WTC11 (cell line): ENCODE data around the gene CFHR4. TPM values are rescaled to one million over a fixed set of nuclear protein-coding genes. Genes with fewer than 3 reads are reported as not detected.
"Not testable (repeated sequence)": the region's sequence is repeated elsewhere in the genome, so short reads cannot be mapped to it uniquely, and the experiment has no call there.

Source experiments
- ATAC-seq: fragments of 200-7000 bp; cut with Tn5 transposase; 2 replicates; pipeline ENCODE4 v1.10.0; 2021; ENCODE audit warnings: mild to moderate bottlenecking, moderate library complexity
- CTCF ChIA-PET: fragments of 300-600 bp; sonication (Branson Sonifier 250); formaldehyde crosslinking; loops from one replicate; lab custom pipeline; 2021; ENCODE audit warnings: antibody characterized with exemption; lab: Charles Lee
- POLR2A ChIA-PET: fragments of 350-600 bp; sonication (Branson Sonifier 250); formaldehyde crosslinking; loops from one replicate; lab custom pipeline; 2021; ENCODE audit warnings: antibody characterized with exemption; lab: Charles Lee
- DNase-seq: peaks from one replicate; pipeline ENCODE4 v3.0.0; 2021; ENCODE audit warnings: low spot score
- H3K27ac Mint-ChIP-seq: 2 replicates; pipeline ENCODE4 v1.8.0; 2021; ENCODE audit warnings: mixed read lengths
- H3K27me3 Mint-ChIP-seq: 2 replicates; pipeline ENCODE4 v1.8.0; 2021; ENCODE audit warnings: low read depth, mild to moderate bottlenecking, moderate library complexity, mixed read lengths
- H3K36me3 Mint-ChIP-seq: 2 replicates; pipeline ENCODE4 v1.8.0; 2021; ENCODE audit warnings: mixed read lengths
- H3K4me1 Mint-ChIP-seq: 2 replicates; pipeline ENCODE4 v1.8.0; 2022; ENCODE audit warnings: mixed read lengths
- H3K4me3 Mint-ChIP-seq: 2 replicates; pipeline ENCODE4 v1.8.0; 2021; ENCODE audit warnings: mild to moderate bottlenecking, moderate library complexity, mixed read lengths
- H3K9me3 Mint-ChIP-seq: 2 replicates; pipeline ENCODE4 v1.8.0; 2021; ENCODE audit warnings: mixed read lengths
- CREB1 ChIP-seq: sonication (generic); formaldehyde crosslinking; IDR thresholded peaks from 2 replicates; pipeline ENCODE4 v1.8.0; 2023; ENCODE audit warnings: mild to moderate bottlenecking, missing genetic modification reagents
- IRF2 ChIP-seq: sonication (generic); formaldehyde crosslinking; IDR thresholded peaks from 2 replicates; pipeline ENCODE4 v1.8.0; 2022; ENCODE audit warnings: low read depth, missing genetic modification reagents, borderline replicate concordance
- NR3C1 ChIP-seq: sonication (generic); formaldehyde crosslinking; conservative IDR thresholded peaks from 2 replicates; pipeline ENCODE4 v1.8.1; 2023; ENCODE audit warnings: low read depth, mild to moderate bottlenecking, missing genetic modification reagents
- SMAD3 ChIP-seq: sonication (generic); formaldehyde crosslinking; IDR thresholded peaks from 2 replicates; pipeline ENCODE4 v1.8.0; 2022; ENCODE audit warnings: missing genetic modification reagents, mild to moderate bottlenecking, borderline replicate concordance
- SOX15 ChIP-seq: fragments of 250-450 bp; sonication (Bioruptor Pico); IDR thresholded peaks from 2 replicates; pipeline ENCODE4 v1.9.0; 2021; ENCODE audit warnings: mild to moderate bottlenecking
- ZNF219 ChIP-seq: sonication (generic); formaldehyde crosslinking; IDR thresholded peaks from 2 replicates; pipeline ENCODE4 v1.8.0; 2023; ENCODE audit warnings: missing genetic modification reagents, mild to moderate bottlenecking, borderline replicate concordance
- ZNF317 ChIP-seq: sonication (generic); formaldehyde crosslinking; IDR thresholded peaks from 2 replicates; pipeline ENCODE4 v1.8.1; 2023; ENCODE audit warnings: low read depth, mild to moderate bottlenecking, moderate library complexity, missing genetic modification reagents, borderline replicate concordance
- total RNA-seq: library from RNA; stranded (reverse); gene quantifications from 3 replicates; pipeline ENCODE4 v1.2.3, GENCODE V29; 2021
- TF ChIP-seq, protein P1 (sequence below): sonication (generic); formaldehyde crosslinking; IDR thresholded peaks from 2 replicates; pipeline ENCODE4 v1.8.0; 2022; ENCODE audit warnings: mild to moderate bottlenecking, missing genetic modification reagents
- TF ChIP-seq, protein P2 (sequence below): sonication (generic); formaldehyde crosslinking; IDR thresholded peaks from 2 replicates; pipeline ENCODE4 v1.8.1; 2023; ENCODE audit warnings: mild to moderate bottlenecking, missing genetic modification reagents
- TF ChIP-seq, protein P3 (sequence below): sonication (generic); formaldehyde crosslinking; IDR thresholded peaks from 2 replicates; pipeline ENCODE4 v1.8.0; 2023; ENCODE audit warnings: mild to moderate bottlenecking, missing genetic modification reagents
- TF ChIP-seq, protein P4 (sequence below): sonication (generic); formaldehyde crosslinking; IDR thresholded peaks from 2 replicates; pipeline ENCODE4 v1.8.1; 2022; ENCODE audit warnings: low read depth, missing genetic modification reagents, borderline replicate concordance
- TF ChIP-seq, protein P5 (sequence below): sonication (generic); formaldehyde crosslinking; IDR thresholded peaks from 2 replicates; pipeline ENCODE4 v1.8.1; 2022; ENCODE audit warnings: low read depth, mild to moderate bottlenecking, moderate library complexity, missing genetic modification reagents, borderline replicate concordance

CFHR4 gene
- total RNA-seq, 1 experiment from 2014 or later: 0.42 TPM

DNA sequence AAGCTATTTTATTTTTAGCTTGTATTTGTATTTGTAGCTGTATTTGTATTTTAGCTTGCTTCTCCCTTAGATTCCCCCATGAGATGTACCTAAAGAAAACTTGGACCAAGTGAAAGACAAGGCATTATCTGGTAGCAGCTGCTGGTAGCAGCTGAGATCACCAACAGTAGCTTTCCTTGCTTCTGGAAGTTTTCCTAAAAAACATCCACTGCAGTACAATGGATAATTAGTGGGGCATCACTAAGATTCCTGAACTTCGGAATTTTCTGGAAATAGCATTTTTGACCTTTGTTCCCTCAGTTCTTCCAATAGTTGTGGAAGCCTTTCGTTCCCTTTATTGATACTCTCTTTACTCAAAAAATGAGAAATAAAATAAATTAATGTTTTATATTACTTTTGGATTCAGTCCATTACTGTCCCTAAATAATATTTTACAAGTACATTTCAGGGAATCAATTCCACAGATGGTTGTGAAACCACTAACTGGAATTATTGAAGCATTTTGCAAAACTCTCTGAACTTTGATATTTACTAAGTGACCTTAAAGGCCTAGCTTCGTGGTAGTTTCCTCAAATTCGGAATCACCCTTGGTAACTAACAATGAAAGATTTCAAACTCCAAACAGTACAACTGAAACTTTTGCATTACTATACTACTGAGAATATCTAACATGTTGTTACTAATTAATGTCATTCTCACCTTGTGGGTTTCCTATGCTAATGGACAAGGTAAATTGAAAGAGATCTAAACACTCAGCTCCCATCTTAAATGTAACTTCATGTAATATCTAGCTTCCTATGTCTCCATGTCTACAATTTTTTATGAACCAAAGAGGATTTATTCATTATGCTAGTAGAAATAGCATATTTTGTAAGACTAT is 38.0 kb upstream of the CFHR4 start:
- H3K4me1 Mint-ChIP-seq, H3K27me3 Mint-ChIP-seq, POLR2A ChIA-PET, CTCF ChIA-PET, DNase-seq, H3K9me3 Mint-ChIP-seq, H3K36me3 Mint-ChIP-seq, ATAC-seq, H3K4me3 Mint-ChIP-seq, H3K27ac Mint-ChIP-seq: not testable (repeated sequence)

DNA sequence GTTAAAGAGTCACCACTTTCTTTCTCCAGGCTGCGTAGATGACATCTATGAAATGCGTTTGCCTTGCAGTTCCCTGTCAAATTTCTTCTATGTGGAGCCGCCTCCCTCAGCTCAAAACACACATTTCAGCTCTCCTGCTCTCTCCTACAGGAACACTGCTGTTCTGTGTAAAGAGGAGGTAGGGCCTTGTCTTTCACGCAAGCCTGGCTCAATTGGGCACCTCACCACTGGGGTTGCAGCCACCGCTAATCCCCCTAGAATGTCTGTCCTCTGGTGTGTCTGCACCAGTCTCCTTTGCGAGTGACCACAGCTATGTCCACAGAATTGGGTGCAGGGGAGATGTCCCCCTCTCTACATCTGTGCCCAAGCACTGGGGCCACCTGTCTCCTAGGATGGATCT is 31.8 kb upstream of the CFHR4 start:
- H3K36me3 Mint-ChIP-seq: no peaks in the 10 kb centered on the region
- ChIA-PET POLR2A (no interaction called here), CTCF (no interaction called here)
- no peaks in the 10 kb centered on the region for H3K9me3 Mint-ChIP-seq
- H3K4me3 Mint-ChIP-seq: no peak overlapping the region
- H3K27ac Mint-ChIP-seq: peak overlapping the region; percentile 76; the same call in 1 of the 2 replicates
- no peaks in the 10 kb centered on the region for H3K27me3 Mint-ChIP-seq
- no peak for DNase-seq
- TF ChIP-seq, protein P1, sequence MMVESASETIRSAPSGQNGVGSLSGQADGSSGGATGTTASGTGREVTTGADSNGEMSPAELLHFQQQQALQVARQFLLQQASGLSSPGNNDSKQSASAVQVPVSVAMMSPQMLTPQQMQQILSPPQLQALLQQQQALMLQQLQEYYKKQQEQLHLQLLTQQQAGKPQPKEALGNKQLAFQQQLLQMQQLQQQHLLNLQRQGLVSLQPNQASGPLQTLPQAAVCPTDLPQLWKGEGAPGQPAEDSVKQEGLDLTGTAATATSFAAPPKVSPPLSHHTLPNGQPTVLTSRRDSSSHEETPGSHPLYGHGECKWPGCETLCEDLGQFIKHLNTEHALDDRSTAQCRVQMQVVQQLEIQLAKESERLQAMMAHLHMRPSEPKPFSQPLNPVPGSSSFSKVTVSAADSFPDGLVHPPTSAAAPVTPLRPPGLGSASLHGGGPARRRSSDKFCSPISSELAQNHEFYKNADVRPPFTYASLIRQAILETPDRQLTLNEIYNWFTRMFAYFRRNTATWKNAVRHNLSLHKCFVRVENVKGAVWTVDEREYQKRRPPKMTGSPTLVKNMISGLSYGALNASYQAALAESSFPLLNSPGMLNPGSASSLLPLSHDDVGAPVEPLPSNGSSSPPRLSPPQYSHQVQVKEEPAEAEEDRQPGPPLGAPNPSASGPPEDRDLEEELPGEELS (CRISPR knock-in tag): no peak
- no peak for TF ChIP-seq SOX15 (CRISPR knock-in tag)
- TF ChIP-seq, all 79 proteins: peak for 0
- no peaks in the 10 kb centered on the region for H3K4me1 Mint-ChIP-seq
- ATAC-seq: peak; percentile 75

DNA sequence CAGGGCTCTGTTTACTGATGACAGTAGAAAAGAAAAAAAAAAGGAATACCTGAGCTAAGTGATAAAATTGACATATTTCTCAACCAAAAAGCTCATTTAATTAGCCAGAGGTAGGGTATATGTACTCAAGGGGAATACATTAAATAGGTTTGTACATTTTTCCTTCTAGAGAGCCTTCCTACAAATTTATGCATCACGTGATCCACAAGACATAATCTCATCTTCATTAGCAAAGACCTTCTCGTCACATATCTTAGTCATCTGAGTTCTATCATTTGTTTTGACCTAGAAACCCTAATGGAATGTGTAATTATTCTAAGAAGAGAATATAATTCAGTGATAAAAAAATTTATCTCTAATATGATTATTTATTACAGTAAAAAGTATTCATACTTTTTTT is 30.7 kb upstream of the CFHR4 start:
- POLR2A ChIA-PET: no interaction called here
- DNase-seq (no peak), ATAC-seq (no peak)
- no peak for TF ChIP-seq ZNF219 (CRISPR knock-in tag)
- no peak for TF ChIP-seq SMAD3
- TF ChIP-seq, protein P2, sequence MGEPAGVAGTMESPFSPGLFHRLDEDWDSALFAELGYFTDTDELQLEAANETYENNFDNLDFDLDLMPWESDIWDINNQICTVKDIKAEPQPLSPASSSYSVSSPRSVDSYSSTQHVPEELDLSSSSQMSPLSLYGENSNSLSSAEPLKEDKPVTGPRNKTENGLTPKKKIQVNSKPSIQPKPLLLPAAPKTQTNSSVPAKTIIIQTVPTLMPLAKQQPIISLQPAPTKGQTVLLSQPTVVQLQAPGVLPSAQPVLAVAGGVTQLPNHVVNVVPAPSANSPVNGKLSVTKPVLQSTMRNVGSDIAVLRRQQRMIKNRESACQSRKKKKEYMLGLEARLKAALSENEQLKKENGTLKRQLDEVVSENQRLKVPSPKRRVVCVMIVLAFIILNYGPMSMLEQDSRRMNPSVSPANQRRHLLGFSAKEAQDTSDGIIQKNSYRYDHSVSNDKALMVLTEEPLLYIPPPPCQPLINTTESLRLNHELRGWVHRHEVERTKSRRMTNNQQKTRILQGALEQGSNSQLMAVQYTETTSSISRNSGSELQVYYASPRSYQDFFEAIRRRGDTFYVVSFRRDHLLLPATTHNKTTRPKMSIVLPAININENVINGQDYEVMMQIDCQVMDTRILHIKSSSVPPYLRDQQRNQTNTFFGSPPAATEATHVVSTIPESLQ: no peak
- TF ChIP-seq, protein P3, sequence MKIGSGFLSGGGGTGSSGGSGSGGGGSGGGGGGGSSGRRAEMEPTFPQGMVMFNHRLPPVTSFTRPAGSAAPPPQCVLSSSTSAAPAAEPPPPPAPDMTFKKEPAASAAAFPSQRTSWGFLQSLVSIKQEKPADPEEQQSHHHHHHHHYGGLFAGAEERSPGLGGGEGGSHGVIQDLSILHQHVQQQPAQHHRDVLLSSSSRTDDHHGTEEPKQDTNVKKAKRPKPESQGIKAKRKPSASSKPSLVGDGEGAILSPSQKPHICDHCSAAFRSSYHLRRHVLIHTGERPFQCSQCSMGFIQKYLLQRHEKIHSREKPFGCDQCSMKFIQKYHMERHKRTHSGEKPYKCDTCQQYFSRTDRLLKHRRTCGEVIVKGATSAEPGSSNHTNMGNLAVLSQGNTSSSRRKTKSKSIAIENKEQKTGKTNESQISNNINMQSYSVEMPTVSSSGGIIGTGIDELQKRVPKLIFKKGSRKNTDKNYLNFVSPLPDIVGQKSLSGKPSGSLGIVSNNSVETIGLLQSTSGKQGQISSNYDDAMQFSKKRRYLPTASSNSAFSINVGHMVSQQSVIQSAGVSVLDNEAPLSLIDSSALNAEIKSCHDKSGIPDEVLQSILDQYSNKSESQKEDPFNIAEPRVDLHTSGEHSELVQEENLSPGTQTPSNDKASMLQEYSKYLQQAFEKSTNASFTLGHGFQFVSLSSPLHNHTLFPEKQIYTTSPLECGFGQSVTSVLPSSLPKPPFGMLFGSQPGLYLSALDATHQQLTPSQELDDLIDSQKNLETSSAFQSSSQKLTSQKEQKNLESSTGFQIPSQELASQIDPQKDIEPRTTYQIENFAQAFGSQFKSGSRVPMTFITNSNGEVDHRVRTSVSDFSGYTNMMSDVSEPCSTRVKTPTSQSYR (CRISPR knock-in tag): no peak
- TF ChIP-seq ZNF317 (CRISPR knock-in tag): no peak
- no peak for TF ChIP-seq NR3C1
- no peak for TF ChIP-seq CREB1
- TF ChIP-seq, protein P4, sequence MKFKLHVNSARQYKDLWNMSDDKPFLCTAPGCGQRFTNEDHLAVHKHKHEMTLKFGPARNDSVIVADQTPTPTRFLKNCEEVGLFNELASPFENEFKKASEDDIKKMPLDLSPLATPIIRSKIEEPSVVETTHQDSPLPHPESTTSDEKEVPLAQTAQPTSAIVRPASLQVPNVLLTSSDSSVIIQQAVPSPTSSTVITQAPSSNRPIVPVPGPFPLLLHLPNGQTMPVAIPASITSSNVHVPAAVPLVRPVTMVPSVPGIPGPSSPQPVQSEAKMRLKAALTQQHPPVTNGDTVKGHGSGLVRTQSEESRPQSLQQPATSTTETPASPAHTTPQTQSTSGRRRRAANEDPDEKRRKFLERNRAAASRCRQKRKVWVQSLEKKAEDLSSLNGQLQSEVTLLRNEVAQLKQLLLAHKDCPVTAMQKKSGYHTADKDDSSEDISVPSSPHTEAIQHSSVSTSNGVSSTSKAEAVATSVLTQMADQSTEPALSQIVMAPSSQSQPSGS (CRISPR knock-in tag): no peak
- no peak for TF ChIP-seq IRF2
- TF ChIP-seq, protein P5, sequence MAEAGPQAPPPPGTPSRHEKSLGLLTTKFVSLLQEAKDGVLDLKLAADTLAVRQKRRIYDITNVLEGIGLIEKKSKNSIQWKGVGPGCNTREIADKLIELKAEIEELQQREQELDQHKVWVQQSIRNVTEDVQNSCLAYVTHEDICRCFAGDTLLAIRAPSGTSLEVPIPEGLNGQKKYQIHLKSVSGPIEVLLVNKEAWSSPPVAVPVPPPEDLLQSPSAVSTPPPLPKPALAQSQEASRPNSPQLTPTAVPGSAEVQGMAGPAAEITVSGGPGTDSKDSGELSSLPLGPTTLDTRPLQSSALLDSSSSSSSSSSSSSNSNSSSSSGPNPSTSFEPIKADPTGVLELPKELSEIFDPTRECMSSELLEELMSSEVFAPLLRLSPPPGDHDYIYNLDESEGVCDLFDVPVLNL (CRISPR knock-in tag): no peak
- CTCF ChIA-PET: no interaction called here
- Mint-ChIP-seq H3K4me1 (no peaks in the 10 kb centered on the region), H3K4me3 (no peak overlapping the region), H3K9me3 (no peaks in the 10 kb centered on the region), H3K27ac (no peak overlapping the region), H3K27me3 (no peaks in the 10 kb centered on the region), H3K36me3 (no peaks in the 10 kb centered on the region)
